ENCODE results near the gene KIF1A.

Gene KIF1A

GRCh38 chr2:240764605-240765004, 55.4 kb downstream of the KIF1A start:
- DNase-seq = no peak

- no peak for DNase-seq
Measured at GRCh38 chr2:240762971-240763370, 57.0 kb downstream of the KIF1A start.

GRCh38 chr2:240762249-240762648, 57.8 kb downstream of the KIF1A start:
- no peak for DNase-seq

GRCh38 chr2:240760576-240761246, 59.3 kb downstream of the KIF1A start:
- DNase-seq = no peak

GRCh38 chr2:240760121-240760520, 59.9 kb downstream of the KIF1A start:
- no peak for DNase-seq

- no peak for DNase-seq
Measured at GRCh38 chr2:240759459-240759858, 60.6 kb downstream of the KIF1A start.

GRCh38 chr2:240757086-240757614, 62.9 kb downstream of the KIF1A start:
- DNase-seq = no peak

GRCh38 chr2:240752209-240752608, 67.8 kb downstream of the KIF1A start:
- DNase-seq = no peak

GRCh38 chr2:240750409-240750808, 69.6 kb downstream of the KIF1A start:
- DNase-seq = no peak

- DNase-seq = no peak
Measured at GRCh38 chr2:240749516-240749915, 70.5 kb downstream of the KIF1A start.

GRCh38 chr2:240747256-240747655, 72.8 kb downstream of the KIF1A start:
- no peak for DNase-seq

GRCh38 chr2:240746671-240747070, 73.3 kb downstream of the KIF1A start:
- DNase-seq = no peak

GRCh38 chr2:240745962-240746361, 74.1 kb downstream of the KIF1A start:
- DNase-seq = no peak

- DNase-seq = no peak
Measured at GRCh38 chr2:240745456-240745855, 74.6 kb downstream of the KIF1A start.

GRCh38 chr2:240742602-240743095, 77.4 kb downstream of the KIF1A start:
- no peak for DNase-seq

- DNase-seq = no peak
Measured at GRCh38 chr2:240741091-240741490, 78.9 kb downstream of the KIF1A start.

- no peak for DNase-seq
Measured at GRCh38 chr2:240739797-240740196, 80.2 kb downstream of the KIF1A start.

- DNase-seq = no peak
Measured at GRCh38 chr2:240737958-240738357, 82.1 kb downstream of the KIF1A start.

GRCh38 chr2:240737512-240737911, 82.5 kb downstream of the KIF1A start:
- no peak for DNase-seq

- no peak for DNase-seq
Measured at GRCh38 chr2:240736281-240737250, 83.5 kb downstream of the KIF1A start.

GRCh38 chr2:240735476-240735875, 84.5 kb downstream of the KIF1A start:
- DNase-seq = no peak

- DNase-seq = no peak
Measured at GRCh38 chr2:240734756-240735155, 85.3 kb downstream of the KIF1A start.

- DNase-seq = no peak
Measured at GRCh38 chr2:240733803-240734495, 86.1 kb downstream of the KIF1A start.
